ENCODE measurements around the gene OPRPN. TPM values are rescaled to one million over a fixed set of nuclear protein-coding genes. Genes with fewer than 3 reads are reported as not detected.

OPRPN gene
- polyA plus RNA-seq, 1 donor, result not detected

GRCh38 chr4:70452946-70453345, 55.2 kb downstream of the OPRPN start:
- no peak overlapping the region for H3K4me3 ChIP-seq (ENCODE audit: low read length)
- no peak overlapping the region for H3K27ac ChIP-seq (ENCODE audit: low read length)
- H3K9me3 ChIP-seq (ENCODE audit: control insufficient read depth, low read depth, low read length), result no peaks in the 10 kb centered on the region
- no peaks in the 10 kb centered on the region for H3K27me3 ChIP-seq (ENCODE audit: control insufficient read depth, insufficient read depth, low read length)
- no CpG with 5 or more reads among the region's 1 CpG for WGBS (ENCODE audit: insufficient coverage, low lambda C conversion rate)
- DNase-seq, result no peak
- H3K36me3 ChIP-seq (ENCODE audit: control insufficient read depth, insufficient read depth, low read length), result no peaks in the 10 kb centered on the region
- no peaks in the 10 kb centered on the region for H3K4me1 ChIP-seq (ENCODE audit: control insufficient read depth, insufficient read depth, low read length)

Other genes with a start within 250 kb of the OPRPN start
- 0.16 TPM for gene PRR27, start 243.7 kb upstream of the OPRPN start, polyA plus RNA-seq
- 2.5 TPM for gene ODAM, start 202.2 kb upstream of the OPRPN start, polyA plus RNA-seq
- 0.18 TPM for gene FDCSP, start 171.8 kb upstream of the OPRPN start, polyA plus RNA-seq
- not detected for gene CSN3, start 155.3 kb upstream of the OPRPN start, polyA plus RNA-seq
- gene CABS1, start 63.0 kb upstream of the OPRPN start, polyA plus RNA-seq, result not detected
- not detected for gene SMR3A, start 37.2 kb upstream of the OPRPN start, polyA plus RNA-seq
- not detected for gene SMR3B, start 14.8 kb upstream of the OPRPN start, polyA plus RNA-seq
- gene MUC7, start 74.3 kb downstream of the OPRPN start, polyA plus RNA-seq, result not detected
- not detected for gene AMTN, start 120.6 kb downstream of the OPRPN start, polyA plus RNA-seq
- not detected for gene AMBN, start 194.3 kb downstream of the OPRPN start, polyA plus RNA-seq
- gene ENAM, start 230.8 kb downstream of the OPRPN start, polyA plus RNA-seq, result 1.4 TPM

All from large intestine (tissue), 3 donors.